ENCODE results near the gene TMEM9.

TMEM9 gene

GRCh38 chr1:201145132-201145531 lies 9.1 kb downstream of the TMEM9 start:
- Histone ChIP-seq H3K9me3 (ENCODE audit: control insufficient read depth, low read length) (no peaks in the 10 kb centered on the region), H3K27ac (ENCODE audit: low read depth, low read length, severe bottlenecking) (no peak overlapping the region), H3K4me1 (ENCODE audit: control insufficient read depth, insufficient read depth, low read length, poor library complexity, severe bottlenecking) (peaks cover 7% of the 10 kb centered on the region), H3K36me3 (ENCODE audit: control insufficient read depth, insufficient read depth, low read length) (peaks cover 98% of the 10 kb centered on the region), H3K4me3 (ENCODE audit: extremely low read depth, insufficient read depth, low read length, poor library complexity, severe bottlenecking) (no peak overlapping the region)
- WGBS, 2 experiments (ENCODE audit: insufficient coverage in 2 of 2) = 94 to 100% methylated on average over 2 to 3 of the region's 3 CpGs

- H3K4me1 ChIP-seq (ENCODE audit: control insufficient read depth, insufficient read depth, low read length, poor library complexity, severe bottlenecking) = peaks cover 7% of the 10 kb centered on the region
- H3K27ac ChIP-seq (ENCODE audit: low read depth, low read length, severe bottlenecking) = no peak overlapping the region
- H3K4me3 ChIP-seq (ENCODE audit: extremely low read depth, insufficient read depth, low read length, poor library complexity, severe bottlenecking) = no peak overlapping the region
- H3K36me3 ChIP-seq (ENCODE audit: control insufficient read depth, insufficient read depth, low read length) = peaks cover 98% of the 10 kb centered on the region
- whole genome bisulfite sequencing, 2 experiments (ENCODE audit: insufficient coverage in 2 of 2) = 70 to 80% methylated on average over 4 to 5 of the region's 5 CpGs
- no peaks in the 10 kb centered on the region for H3K9me3 ChIP-seq (ENCODE audit: control insufficient read depth, low read length)
These were observed 9.6 kb downstream of the TMEM9 start for GRCh38 chr1:201144701-201145100.

GRCh38 chr1:201143726-201144635 lies 10.3 kb downstream of the TMEM9 start:
- H3K4me3 ChIP-seq (ENCODE audit: extremely low read depth, insufficient read depth, low read length, poor library complexity, severe bottlenecking) = no peak overlapping the region
- peaks cover 97% of the 10 kb centered on the region for H3K36me3 ChIP-seq (ENCODE audit: control insufficient read depth, insufficient read depth, low read length)
- H3K27ac ChIP-seq (ENCODE audit: low read depth, low read length, severe bottlenecking) = no peak overlapping the region
- WGBS, 2 experiments (ENCODE audit: insufficient coverage in 2 of 2) = 93 to 94% methylated on average over 13 to 14 of the region's 18 CpGs
- peaks cover 7% of the 10 kb centered on the region for H3K4me1 ChIP-seq (ENCODE audit: control insufficient read depth, insufficient read depth, low read length, poor library complexity, severe bottlenecking)
- no peaks in the 10 kb centered on the region for H3K9me3 ChIP-seq (ENCODE audit: control insufficient read depth, low read length)

- peaks cover 9% of the 10 kb centered on the region for H3K4me1 ChIP-seq (ENCODE audit: control insufficient read depth, insufficient read depth, low read length, poor library complexity, severe bottlenecking)
- H3K4me3 ChIP-seq (ENCODE audit: extremely low read depth, insufficient read depth, low read length, poor library complexity, severe bottlenecking) = no peak overlapping the region
- no peak overlapping the region for H3K27ac ChIP-seq (ENCODE audit: low read depth, low read length, severe bottlenecking)
- peaks cover 93% of the 10 kb centered on the region for H3K36me3 ChIP-seq (ENCODE audit: control insufficient read depth, insufficient read depth, low read length)
- H3K9me3 ChIP-seq (ENCODE audit: control insufficient read depth, low read length) = no peaks in the 10 kb centered on the region
- WGBS, 2 experiments (ENCODE audit: insufficient coverage in 2 of 2) = 91 to 96% methylated on average over 11 to 14 of the region's 16 CpGs
These were observed 11.2 kb downstream of the TMEM9 start for GRCh38 chr1:201142849-201143725.

GRCh38 chr1:201142011-201142848 lies 12.0 kb downstream of the TMEM9 start:
- Histone ChIP-seq H3K36me3 (ENCODE audit: control insufficient read depth, insufficient read depth, low read length) (peaks cover 90% of the 10 kb centered on the region), H3K4me3 (ENCODE audit: extremely low read depth, insufficient read depth, low read length, poor library complexity, severe bottlenecking) (no peak overlapping the region), H3K9me3 (ENCODE audit: control insufficient read depth, low read length) (no peaks in the 10 kb centered on the region), H3K4me1 (ENCODE audit: control insufficient read depth, insufficient read depth, low read length, poor library complexity, severe bottlenecking) (peaks cover 17% of the 10 kb centered on the region), H3K27ac (ENCODE audit: low read depth, low read length, severe bottlenecking) (no peak overlapping the region)
- WGBS, 2 experiments (ENCODE audit: insufficient coverage in 2 of 2) = 92 to 95% methylated on average over 15 to 16 of the region's 16 CpGs

GRCh38 chr1:201141418-201141817 lies 12.9 kb downstream of the TMEM9 start:
- peaks cover 89% of the 10 kb centered on the region for H3K36me3 ChIP-seq (ENCODE audit: control insufficient read depth, insufficient read depth, low read length)
- H3K27ac ChIP-seq (ENCODE audit: low read depth, low read length, severe bottlenecking) = no peak overlapping the region
- peaks cover 23% of the 10 kb centered on the region for H3K4me1 ChIP-seq (ENCODE audit: control insufficient read depth, insufficient read depth, low read length, poor library complexity, severe bottlenecking)
- H3K4me3 ChIP-seq (ENCODE audit: extremely low read depth, insufficient read depth, low read length, poor library complexity, severe bottlenecking) = no peak overlapping the region
- 88 to 94% methylated on average over 1 to 2 of the region's 5 CpGs for WGBS, 2 experiments (ENCODE audit: insufficient coverage in 2 of 2)
- H3K9me3 ChIP-seq (ENCODE audit: control insufficient read depth, low read length) = no peaks in the 10 kb centered on the region

GRCh38 chr1:201140941-201141260 lies 13.4 kb downstream of the TMEM9 start:
- Histone ChIP-seq H3K4me1 (ENCODE audit: control insufficient read depth, insufficient read depth, low read length, poor library complexity, severe bottlenecking) (peaks cover 23% of the 10 kb centered on the region), H3K36me3 (ENCODE audit: control insufficient read depth, insufficient read depth, low read length) (peaks cover 89% of the 10 kb centered on the region), H3K27ac (ENCODE audit: low read depth, low read length, severe bottlenecking) (no peak overlapping the region), H3K4me3 (ENCODE audit: extremely low read depth, insufficient read depth, low read length, poor library complexity, severe bottlenecking) (no peak overlapping the region), H3K9me3 (ENCODE audit: control insufficient read depth, low read length) (no peaks in the 10 kb centered on the region)
- WGBS, 2 experiments (ENCODE audit: insufficient coverage in 2 of 2) = 93 to 100% methylated on average over 7 to 8 of the region's 8 CpGs

GRCh38 chr1:201140235-201140940 lies 13.9 kb downstream of the TMEM9 start:
- Histone ChIP-seq H3K27ac (ENCODE audit: low read depth, low read length, severe bottlenecking) (no peak overlapping the region), H3K9me3 (ENCODE audit: control insufficient read depth, low read length) (no peaks in the 10 kb centered on the region), H3K36me3 (ENCODE audit: control insufficient read depth, insufficient read depth, low read length) (peaks cover 89% of the 10 kb centered on the region), H3K4me1 (ENCODE audit: control insufficient read depth, insufficient read depth, low read length, poor library complexity, severe bottlenecking) (peaks cover 23% of the 10 kb centered on the region), H3K4me3 (ENCODE audit: extremely low read depth, insufficient read depth, low read length, poor library complexity, severe bottlenecking) (no peak overlapping the region)
- WGBS, 2 experiments (ENCODE audit: insufficient coverage in 2 of 2) = 89 to 96% methylated on average over 9 of the region's 10 CpGs

- H3K4me3 ChIP-seq (ENCODE audit: extremely low read depth, insufficient read depth, low read length, poor library complexity, severe bottlenecking) = no peak overlapping the region
- 92 to 97% methylated on average over 5 to 9 of the region's 9 CpGs for WGBS, 2 experiments (ENCODE audit: insufficient coverage in 2 of 2)
- H3K36me3 ChIP-seq (ENCODE audit: control insufficient read depth, insufficient read depth, low read length) = peaks cover 89% of the 10 kb centered on the region
- no peak overlapping the region for H3K27ac ChIP-seq (ENCODE audit: low read depth, low read length, severe bottlenecking)
- H3K9me3 ChIP-seq (ENCODE audit: control insufficient read depth, low read length) = no peaks in the 10 kb centered on the region
- H3K4me1 ChIP-seq (ENCODE audit: control insufficient read depth, insufficient read depth, low read length, poor library complexity, severe bottlenecking) = peaks cover 23% of the 10 kb centered on the region
These were observed 14.5 kb downstream of the TMEM9 start for GRCh38 chr1:201139756-201140155.

- Histone ChIP-seq H3K4me1 (ENCODE audit: control insufficient read depth, insufficient read depth, low read length, poor library complexity, severe bottlenecking) (peaks cover 23% of the 10 kb centered on the region), H3K36me3 (ENCODE audit: control insufficient read depth, insufficient read depth, low read length) (peaks cover 86% of the 10 kb centered on the region), H3K4me3 (ENCODE audit: extremely low read depth, insufficient read depth, low read length, poor library complexity, severe bottlenecking) (no peak overlapping the region), H3K27ac (ENCODE audit: low read depth, low read length, severe bottlenecking) (no peak overlapping the region), H3K9me3 (ENCODE audit: control insufficient read depth, low read length) (no peaks in the 10 kb centered on the region)
- WGBS, 2 experiments (ENCODE audit: insufficient coverage in 2 of 2) = 94 to 98% methylated on average over 5 of the region's 5 CpGs
These were observed 15.0 kb downstream of the TMEM9 start for GRCh38 chr1:201139306-201139705.

Measured in mesodermal cell (in vitro differentiated cells).